Smooth muscle cell (in vitro differentiated cells): ENCODE data around the gene RECQL5. TPM values are rescaled to one million over a fixed set of nuclear protein-coding genes. Genes with fewer than 3 reads are reported as not detected.

ENCODE experiments used
- DNase-seq: peaks from one replicate; lab custom pipeline; 2025; ENCODE audit not compliant: unreplicated experiment; lab: John Stamatoyannopoulos, UW
- H2AFZ ChIP-seq: fragments of 200-600 bp; sonication (generic); 2 replicates; pipeline ENCODE4 v1.6.0; 2016; ENCODE audit warnings: antibody characterized with exemption, low read depth, mild to moderate bottlenecking
- H3F3A ChIP-seq: fragments of 200-600 bp; sonication (generic); 2 replicates; pipeline ENCODE4 v1.6.0; 2017; ENCODE audit warnings: antibody characterized with exemption, low read depth
- H3K27ac ChIP-seq: fragments of 200-600 bp; sonication (generic); 2 replicates; pipeline ENCODE4 v1.5.1; 2016; ENCODE audit warnings: low read depth, mild to moderate bottlenecking
- H3K27me3 ChIP-seq: fragments of 200-600 bp; sonication (generic); 2 replicates; pipeline ENCODE4 v1.6.1; 2016; ENCODE audit warnings: low read depth, mild to moderate bottlenecking
- H3K36me3 ChIP-seq: fragments of 200-600 bp; sonication (generic); 2 replicates; pipeline ENCODE4 v1.5.1; 2016; ENCODE audit warnings: low read depth
- H3K4me1 ChIP-seq: fragments of 200-600 bp; sonication (generic); 2 replicates; pipeline ENCODE4 v1.5.1; 2016; ENCODE audit warnings: low read depth
- H3K4me2 ChIP-seq: fragments of 200-600 bp; sonication (generic); 2 replicates; pipeline ENCODE4 v1.6.0; 2016; ENCODE audit warnings: mild to moderate bottlenecking
- H3K4me3 ChIP-seq: fragments of 200-600 bp; sonication (generic); 2 replicates; pipeline ENCODE4 v1.5.1; 2016; ENCODE audit warnings: mild to moderate bottlenecking
- H3K79me2 ChIP-seq: fragments of 200-600 bp; sonication (generic); 2 replicates; pipeline ENCODE4 v1.6.0; 2016; ENCODE audit warnings: low read depth, mild to moderate bottlenecking
- H3K9ac ChIP-seq: fragments of 200-600 bp; sonication (generic); 2 replicates; pipeline ENCODE4 v1.6.0; 2016; ENCODE audit warnings: low read depth
- H3K9me3 ChIP-seq: fragments of 200-600 bp; sonication (generic); replicated peaks from 2 replicates; pipeline ENCODE4 v1.5.1; 2016; ENCODE audit warnings: low read depth
- H4K20me1 ChIP-seq: fragments of 200-600 bp; sonication (generic); 2 replicates; pipeline ENCODE4 v1.6.0; 2016; ENCODE audit warnings: low read depth
- WGBS: methylation state at CpG from one replicate; pipeline ENCODE4 v1.1.7; 2016; ENCODE audit warnings: low lambda C conversion rate; 5-methylcytosine and 5-hydroxymethylcytosine counted together
- polyA plus RNA-seq: library from polyadenylated mRNA; unstranded; fragments of >200 nt; fragmentation: Nextera tagmentation; extraction: Ambion mirVana; gene quantifications from 2 replicates; pipeline ENCODE4 v1.2.1, GENCODE V29; 2016
- total RNA-seq: library from RNA; depleted of rRNA; stranded (reverse); fragments of >200 nt; gene quantifications from 2 replicates; pipeline ENCODE4 v1.2.3, GENCODE V29; 2014
- TF ChIP-seq, protein P1 (sequence below): fragments of 200-600 bp; sonication (generic); IDR thresholded peaks from 2 replicates; pipeline ENCODE4 v1.5.1; 2017; ENCODE audit warnings: borderline replicate concordance, mild to moderate bottlenecking, antibody characterized with exemption; ENCODE audit not compliant: insufficient read depth, poor library complexity, severe bottlenecking

Gene RECQL5
- total and polyA plus RNA-seq, 2 experiments from 2014 or later = 15.7 to 38.2 TPM

DNA sequence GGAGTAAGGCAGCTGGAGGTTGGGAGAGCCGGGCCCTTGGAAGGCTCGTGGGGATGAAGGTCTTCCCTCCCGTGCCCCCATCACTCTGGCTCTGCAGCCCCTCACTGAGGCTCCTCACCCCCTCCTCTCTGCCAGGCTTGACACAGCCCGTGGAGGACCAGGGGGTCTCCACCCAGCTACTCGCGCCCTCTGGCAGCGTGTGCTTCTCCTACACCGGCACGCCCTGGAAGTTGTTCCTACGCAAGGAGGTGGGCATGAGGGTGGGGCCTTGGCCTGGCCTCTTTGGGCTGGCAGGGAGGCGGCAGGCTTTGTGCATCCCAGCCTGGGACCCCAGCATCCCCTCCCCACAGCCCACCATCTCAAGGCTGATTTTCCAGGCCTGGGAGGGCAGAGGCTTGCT, 49.3 kb downstream of the RECQL5 start:
- no peaks in the 10 kb centered on the region for H3F3A ChIP-seq
- no peaks in the 10 kb centered on the region for H3K79me2 ChIP-seq
- WGBS = 87% methylated on average over 11 of the region's 11 CpGs
- H3K27me3 ChIP-seq = no peaks in the 10 kb centered on the region
- no peak overlapping the region for H3K9ac ChIP-seq
- H2AFZ ChIP-seq = no peak overlapping the region
- no peak overlapping the region for H3K27ac ChIP-seq
- H3K4me1 ChIP-seq = no peaks in the 10 kb centered on the region
- DNase-seq = no peak
- no peaks in the 10 kb centered on the region for H4K20me1 ChIP-seq
- no peak overlapping the region for H3K4me3 ChIP-seq
- no peaks in the 10 kb centered on the region for H3K36me3 ChIP-seq
- no peaks in the 10 kb centered on the region for H3K9me3 ChIP-seq
- no peak overlapping the region for H3K4me2 ChIP-seq
- TF ChIP-seq, protein P1, sequence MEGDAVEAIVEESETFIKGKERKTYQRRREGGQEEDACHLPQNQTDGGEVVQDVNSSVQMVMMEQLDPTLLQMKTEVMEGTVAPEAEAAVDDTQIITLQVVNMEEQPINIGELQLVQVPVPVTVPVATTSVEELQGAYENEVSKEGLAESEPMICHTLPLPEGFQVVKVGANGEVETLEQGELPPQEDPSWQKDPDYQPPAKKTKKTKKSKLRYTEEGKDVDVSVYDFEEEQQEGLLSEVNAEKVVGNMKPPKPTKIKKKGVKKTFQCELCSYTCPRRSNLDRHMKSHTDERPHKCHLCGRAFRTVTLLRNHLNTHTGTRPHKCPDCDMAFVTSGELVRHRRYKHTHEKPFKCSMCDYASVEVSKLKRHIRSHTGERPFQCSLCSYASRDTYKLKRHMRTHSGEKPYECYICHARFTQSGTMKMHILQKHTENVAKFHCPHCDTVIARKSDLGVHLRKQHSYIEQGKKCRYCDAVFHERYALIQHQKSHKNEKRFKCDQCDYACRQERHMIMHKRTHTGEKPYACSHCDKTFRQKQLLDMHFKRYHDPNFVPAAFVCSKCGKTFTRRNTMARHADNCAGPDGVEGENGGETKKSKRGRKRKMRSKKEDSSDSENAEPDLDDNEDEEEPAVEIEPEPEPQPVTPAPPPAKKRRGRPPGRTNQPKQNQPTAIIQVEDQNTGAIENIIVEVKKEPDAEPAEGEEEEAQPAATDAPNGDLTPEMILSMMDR = no peak

DNA sequence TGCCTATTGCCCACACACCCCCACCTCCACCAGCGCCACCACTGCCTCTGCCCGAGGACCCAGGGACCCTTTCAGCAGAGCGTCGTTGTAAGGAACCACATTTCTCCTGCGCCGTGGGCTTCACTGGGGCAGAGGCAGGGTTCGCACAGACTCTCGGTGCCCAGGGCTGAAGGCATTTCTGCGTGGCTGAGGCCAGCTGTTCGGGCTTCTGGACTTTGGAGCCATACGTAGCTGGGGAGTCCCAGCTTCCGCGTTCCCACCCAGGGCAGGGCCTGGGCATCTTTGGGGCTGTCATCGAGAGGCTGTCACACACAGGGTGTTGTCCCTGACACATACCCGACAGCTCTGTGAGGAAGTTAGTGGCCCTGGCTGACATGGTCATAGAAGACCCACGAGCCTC, 49.7 kb downstream of the RECQL5 start:
- Histone ChIP-seq H3K27me3 (no peaks in the 10 kb centered on the region), H3K36me3 (no peaks in the 10 kb centered on the region), H3K9ac (no peak overlapping the region), H3K4me3 (no peak overlapping the region), H3K9me3 (no peaks in the 10 kb centered on the region), H3K4me2 (no peak overlapping the region), H3K4me1 (no peaks in the 10 kb centered on the region), H4K20me1 (no peaks in the 10 kb centered on the region), H3K27ac (no peak overlapping the region), H2AFZ (no peak overlapping the region), H3F3A (no peaks in the 10 kb centered on the region), H3K79me2 (no peaks in the 10 kb centered on the region)
- TF ChIP-seq, protein P1 = no peak
- 95% methylated on average over 16 of the region's 16 CpGs for WGBS
- no peak for DNase-seq

GRCh38 chr17:75616521-75617122, 50.3 kb downstream of the RECQL5 start:
- no peak overlapping the region for H3K4me3 ChIP-seq
- no peaks in the 10 kb centered on the region for H3K36me3 ChIP-seq
- H4K20me1 ChIP-seq = no peaks in the 10 kb centered on the region
- no peak for DNase-seq
- H3K9me3 ChIP-seq = no peaks in the 10 kb centered on the region
- no peak overlapping the region for H3K4me2 ChIP-seq
- WGBS = 92% methylated on average over 23 of the region's 24 CpGs
- no peak overlapping the region for H2AFZ ChIP-seq
- H3K4me1 ChIP-seq = no peaks in the 10 kb centered on the region
- no peaks in the 10 kb centered on the region for H3K79me2 ChIP-seq
- H3K27ac ChIP-seq = no peak overlapping the region
- no peak overlapping the region for H3K9ac ChIP-seq
- TF ChIP-seq, protein P1 = no peak
- H3K27me3 ChIP-seq = no peaks in the 10 kb centered on the region
- H3F3A ChIP-seq = no peaks in the 10 kb centered on the region

DNA sequence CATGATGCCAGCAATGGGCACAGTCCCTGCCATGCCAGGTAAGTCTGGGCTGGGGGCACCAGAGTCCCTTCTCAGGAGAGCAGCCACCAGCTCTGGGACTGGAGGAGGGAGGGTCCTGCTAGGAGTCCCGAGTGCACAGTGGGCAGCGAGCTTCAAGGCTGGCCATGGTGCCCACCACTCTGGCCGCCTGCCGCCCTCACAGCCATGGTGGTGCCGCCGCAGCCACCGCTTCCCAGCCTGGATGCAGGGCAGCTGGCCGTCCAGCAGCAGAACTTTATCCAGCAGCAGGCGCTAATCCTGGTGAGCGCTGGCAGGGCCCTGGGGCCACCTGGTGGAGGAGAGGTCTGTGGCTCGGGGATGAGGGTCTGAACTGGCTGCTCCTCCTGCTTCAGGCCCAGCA, 51.7 kb downstream of the RECQL5 start:
- Histone ChIP-seq H4K20me1 (no peaks in the 10 kb centered on the region), H3K4me3 (no peak overlapping the region), H3F3A (no peaks in the 10 kb centered on the region), H3K27me3 (no peaks in the 10 kb centered on the region), H3K9me3 (no peaks in the 10 kb centered on the region), H2AFZ (no peak overlapping the region), H3K27ac (no peak overlapping the region), H3K4me1 (no peaks in the 10 kb centered on the region), H3K4me2 (no peak overlapping the region), H3K9ac (no peak overlapping the region), H3K36me3 (no peaks in the 10 kb centered on the region), H3K79me2 (no peaks in the 10 kb centered on the region)
- no peak for DNase-seq
- TF ChIP-seq, protein P1 = no peak
- WGBS = 95% methylated on average over 11 of the region's 11 CpGs
